HepG2 (cell line): Measurements from ENCODE around the gene FLYWCH1. TPM values are rescaled to one million over a fixed set of nuclear protein-coding genes. Genes with fewer than 3 reads are reported as not detected.
A peak's percentile ranks its signal among the peaks of the same experiment; 100 is the strongest.

Experiments
- ARNTL ChIP-seq: sonication (generic); formaldehyde crosslinking; IDR thresholded peaks from 2 replicates; pipeline ENCODE4 v1.4.0; 2020; ENCODE audit warnings: mild to moderate bottlenecking, missing genetic modification reagents
- CC2D1A ChIP-seq: sonication (generic); formaldehyde crosslinking; IDR thresholded peaks from 2 replicates; pipeline ENCODE4 v1.8.1; 2023; ENCODE audit warnings: mild to moderate bottlenecking, missing genetic modification reagents
- FOXM1 ChIP-seq: sonication (generic); formaldehyde crosslinking; IDR thresholded peaks from 2 replicates; pipeline ENCODE4 v1.5.0; 2020; ENCODE audit warnings: missing genetic modification reagents
- HMG20A ChIP-seq: IDR thresholded peaks from 2 replicates; pipeline ENCODE4 v1.6.1; 2016; ENCODE audit warnings: borderline replicate concordance
- IKZF4 ChIP-seq: sonication (generic); formaldehyde crosslinking; IDR thresholded peaks from 2 replicates; pipeline ENCODE4 v1.5.1; 2020; ENCODE audit warnings: borderline replicate concordance, mild to moderate bottlenecking, low read depth, missing genetic modification reagents; ENCODE audit errors: not compliant biosample characterization
- IRX3 ChIP-seq: sonication (generic); formaldehyde crosslinking; IDR thresholded peaks from 2 replicates; pipeline ENCODE4 v1.8.1; 2023; ENCODE audit warnings: mild to moderate bottlenecking, low read depth, missing genetic modification reagents, borderline replicate concordance
- ISL2 ChIP-seq: sonication (generic); formaldehyde crosslinking; IDR thresholded peaks from 2 replicates; pipeline ENCODE4 v1.5.0; 2020; ENCODE audit warnings: missing genetic modification reagents
- JUND ChIP-seq: sonication (generic); formaldehyde crosslinking; IDR thresholded peaks from 2 replicates; pipeline ENCODE4 v1.8.0; 2022; ENCODE audit warnings: mild to moderate bottlenecking, missing genetic modification reagents
- NR2C2 ChIP-seq: sonication (generic); formaldehyde crosslinking; IDR thresholded peaks from 2 replicates; pipeline ENCODE4 v1.4.0; 2020; ENCODE audit warnings: missing genetic modification reagents, mild to moderate bottlenecking, moderate library complexity, borderline replicate concordance
- PRMT3 ChIP-seq: sonication (generic); formaldehyde crosslinking; IDR thresholded peaks from 2 replicates; pipeline ENCODE4 v1.8.1; 2022; ENCODE audit warnings: low read depth, mild to moderate bottlenecking, moderate library complexity, missing genetic modification reagents, borderline replicate concordance
- RARG ChIP-seq: sonication (generic); formaldehyde crosslinking; IDR thresholded peaks from 2 replicates; pipeline ENCODE4 v1.4.0; 2020; ENCODE audit warnings: low read depth, mild to moderate bottlenecking, missing genetic modification reagents
- SALL1 ChIP-seq: sonication (generic); formaldehyde crosslinking; IDR thresholded peaks from 2 replicates; pipeline ENCODE4 v1.8.0; 2022; ENCODE audit warnings: mild to moderate bottlenecking, missing genetic modification reagents
- TEAD3 ChIP-seq: optimal IDR thresholded peaks from 2 replicates; pipeline ENCODE3; 2016; ENCODE audit warnings: borderline replicate concordance
- TGIF2 ChIP-seq: IDR thresholded peaks from 2 replicates; pipeline ENCODE4 v1.6.1; 2016; ENCODE audit warnings: control low read depth, missing compliant biosample characterization
- TMF1 ChIP-seq: sonication (generic); formaldehyde crosslinking; IDR thresholded peaks from 2 replicates; pipeline ENCODE4 v1.8.1; 2022; ENCODE audit warnings: low read depth, missing genetic modification reagents
- ZBTB1 ChIP-seq: sonication (generic); formaldehyde crosslinking; IDR thresholded peaks from 2 replicates; pipeline ENCODE4 v1.4.0; 2020; ENCODE audit warnings: missing genetic modification reagents, borderline replicate concordance
- ZMYM4 ChIP-seq: sonication (generic); formaldehyde crosslinking; IDR thresholded peaks from 2 replicates; pipeline ENCODE4 v1.8.1; 2023; ENCODE audit warnings: mild to moderate bottlenecking, missing genetic modification reagents
- ZNF33A ChIP-seq: sonication (generic); formaldehyde crosslinking; IDR thresholded peaks from 2 replicates; pipeline ENCODE4 v1.5.1; 2020; ENCODE audit warnings: missing genetic modification reagents, mild to moderate bottlenecking, moderate library complexity, borderline replicate concordance
- ZNF44 ChIP-seq: sonication (generic); formaldehyde crosslinking; IDR thresholded peaks from 2 replicates; pipeline ENCODE4 v1.5.1; 2020; ENCODE audit warnings: mild to moderate bottlenecking, missing genetic modification reagents
- ZNF460 ChIP-seq: sonication (generic); formaldehyde crosslinking; IDR thresholded peaks from 2 replicates; pipeline ENCODE4 v1.5.1; 2020; ENCODE audit warnings: missing genetic modification reagents, mild to moderate bottlenecking, borderline replicate concordance
- ZNF564 ChIP-seq: sonication (generic); formaldehyde crosslinking; IDR thresholded peaks from 2 replicates; pipeline ENCODE4 v1.8.1; 2023; ENCODE audit warnings: mild to moderate bottlenecking, missing genetic modification reagents
- ZNF615 ChIP-seq: sonication (generic); formaldehyde crosslinking; IDR thresholded peaks from 2 replicates; pipeline ENCODE4 v1.5.0; 2020; ENCODE audit warnings: mild to moderate bottlenecking, missing genetic modification reagents, borderline replicate concordance
- polyA plus RNA-seq, 8 experiments: library from polyadenylated mRNA; depleted of rRNA in 3 of 8; stranded (reverse) in 7 of 8; unstranded in 1 of 8; fragments of >200 nt; fragmentation: Illumina TruSeq in 4 of 8; extraction: Trizol in 4 of 8; gene quantifications; 2 replicates each; pipeline versions ENCODE4 v1.2.1 to v1.2.3, GENCODE V29; 2011 to 2016; ENCODE audit warnings: low read depth in 4 of 8, missing spikeins in 1 of 8, mixed read lengths in 1 of 8; ENCODE audit not compliant: insufficient read depth in 1 of 8
- total RNA-seq, 5 experiments: library from RNA; depleted of rRNA; stranded (reverse); fragments of >200 nt; fragmentation: Illumina TruSeq; extraction: Trizol; gene quantifications; 2 replicates each; pipeline ENCODE4 v1.2.3, GENCODE V29; 2016; ENCODE audit warnings: low read depth in 1 of 5
- TF ChIP-seq, protein P1 (sequence below): sonication (generic); formaldehyde crosslinking; IDR thresholded peaks from 2 replicates; pipeline ENCODE4 v1.4.0; 2020; ENCODE audit warnings: mild to moderate bottlenecking, missing genetic modification reagents
- TF ChIP-seq, protein P2 (sequence below): sonication (generic); formaldehyde crosslinking; IDR thresholded peaks from 2 replicates; pipeline ENCODE4 v1.4.0; 2020; ENCODE audit warnings: missing genetic modification reagents
- TF ChIP-seq, protein P3 (sequence below): sonication (generic); formaldehyde crosslinking; IDR thresholded peaks from 2 replicates; pipeline ENCODE4 v1.4.0; 2020; ENCODE audit warnings: missing genetic modification reagents

FLYWCH1 gene
- total and polyA plus RNA-seq, 2 of the 13 experiments (the other 11 are each of a cell fraction or from before 2014, with no cell fraction given), result 7.3 to 12.4 TPM

DNA sequence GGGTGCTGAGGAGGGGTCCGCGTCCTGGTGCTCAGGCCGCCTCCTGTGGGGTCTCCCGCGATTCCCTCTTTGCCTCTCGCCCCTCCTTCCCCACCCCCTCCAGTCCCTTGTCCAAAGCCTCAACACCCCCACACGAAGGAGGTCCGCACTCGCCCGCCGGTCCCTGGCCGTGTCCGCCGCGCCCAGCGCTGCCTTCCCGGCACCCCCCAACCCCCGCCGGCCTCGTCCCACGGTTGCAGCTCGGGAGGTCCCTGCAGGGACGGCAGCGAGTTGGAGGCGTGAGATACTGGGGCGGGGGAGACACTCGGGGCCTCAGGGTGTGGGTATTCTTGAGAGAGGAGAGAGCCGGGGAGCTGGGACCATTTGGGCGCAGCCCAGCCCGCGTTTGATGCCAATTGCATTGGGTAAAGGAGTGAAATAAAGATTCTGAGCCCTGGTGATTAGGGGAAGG is 28.2 kb upstream of the FLYWCH1 start (continued):
- TF ChIP-seq ISL2, result no peak
- no peak for TF ChIP-seq ARNTL
- TF ChIP-seq ZNF615 (CRISPR knock-in tag), result no peak
- no peak for TF ChIP-seq ZNF460 (CRISPR knock-in tag)
- TF ChIP-seq TMF1 (CRISPR knock-in tag), result no peak
- no peak for TF ChIP-seq CC2D1A (CRISPR knock-in tag)
- no peak for TF ChIP-seq FOXM1 (CRISPR knock-in tag)
- TF ChIP-seq ZNF44 (CRISPR knock-in tag), result no peak
- no peak for TF ChIP-seq JUND (CRISPR knock-in tag)
- peak; percentile 8; the same call in 1 of the 2 replicates for TF ChIP-seq NR2C2
- no peak for TF ChIP-seq IKZF4 (CRISPR knock-in tag)
- 0 out of 2 replicates have a peak, but pooled peaks have one; percentile 41 for TF ChIP-seq ZNF33A
- no peak for TF ChIP-seq ZBTB1 (CRISPR knock-in tag)
- no peak for TF ChIP-seq IRX3 (CRISPR knock-in tag)
- no peak for TF ChIP-seq TGIF2 (CRISPR knock-in tag)
- TF ChIP-seq, protein P1, sequence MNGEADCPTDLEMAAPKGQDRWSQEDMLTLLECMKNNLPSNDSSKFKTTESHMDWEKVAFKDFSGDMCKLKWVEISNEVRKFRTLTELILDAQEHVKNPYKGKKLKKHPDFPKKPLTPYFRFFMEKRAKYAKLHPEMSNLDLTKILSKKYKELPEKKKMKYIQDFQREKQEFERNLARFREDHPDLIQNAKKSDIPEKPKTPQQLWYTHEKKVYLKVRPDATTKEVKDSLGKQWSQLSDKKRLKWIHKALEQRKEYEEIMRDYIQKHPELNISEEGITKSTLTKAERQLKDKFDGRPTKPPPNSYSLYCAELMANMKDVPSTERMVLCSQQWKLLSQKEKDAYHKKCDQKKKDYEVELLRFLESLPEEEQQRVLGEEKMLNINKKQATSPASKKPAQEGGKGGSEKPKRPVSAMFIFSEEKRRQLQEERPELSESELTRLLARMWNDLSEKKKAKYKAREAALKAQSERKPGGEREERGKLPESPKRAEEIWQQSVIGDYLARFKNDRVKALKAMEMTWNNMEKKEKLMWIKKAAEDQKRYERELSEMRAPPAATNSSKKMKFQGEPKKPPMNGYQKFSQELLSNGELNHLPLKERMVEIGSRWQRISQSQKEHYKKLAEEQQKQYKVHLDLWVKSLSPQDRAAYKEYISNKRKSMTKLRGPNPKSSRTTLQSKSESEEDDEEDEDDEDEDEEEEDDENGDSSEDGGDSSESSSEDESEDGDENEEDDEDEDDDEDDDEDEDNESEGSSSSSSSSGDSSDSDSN (CRISPR knock-in tag), result peak; percentile 60; the same call in 1 of the 2 replicates
- no peak for TF ChIP-seq PRMT3 (CRISPR knock-in tag)
- TF ChIP-seq, protein P2, sequence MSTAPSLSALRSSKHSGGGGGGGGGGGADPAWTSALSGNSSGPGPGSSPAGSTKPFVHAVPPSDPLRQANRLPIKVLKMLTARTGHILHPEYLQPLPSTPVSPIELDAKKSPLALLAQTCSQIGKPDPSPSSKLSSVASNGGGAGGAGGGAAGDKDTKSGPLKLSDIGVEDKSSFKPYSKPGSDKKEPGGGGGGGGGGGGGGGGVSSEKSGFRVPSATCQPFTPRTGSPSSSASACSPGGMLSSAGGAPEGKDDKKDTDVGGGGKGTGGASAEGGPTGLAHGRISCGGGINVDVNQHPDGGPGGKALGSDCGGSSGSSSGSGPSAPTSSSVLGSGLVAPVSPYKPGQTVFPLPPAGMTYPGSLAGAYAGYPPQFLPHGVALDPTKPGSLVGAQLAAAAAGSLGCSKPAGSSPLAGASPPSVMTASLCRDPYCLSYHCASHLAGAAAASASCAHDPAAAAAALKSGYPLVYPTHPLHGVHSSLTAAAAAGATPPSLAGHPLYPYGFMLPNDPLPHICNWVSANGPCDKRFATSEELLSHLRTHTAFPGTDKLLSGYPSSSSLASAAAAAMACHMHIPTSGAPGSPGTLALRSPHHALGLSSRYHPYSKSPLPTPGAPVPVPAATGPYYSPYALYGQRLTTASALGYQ (CRISPR knock-in tag), result no peak
- TF ChIP-seq HMG20A (CRISPR knock-in tag), result no peak
- TF ChIP-seq SALL1 (CRISPR knock-in tag), result no peak
- no peak for TF ChIP-seq RARG (CRISPR knock-in tag)
- TF ChIP-seq ZNF564, result 0 out of 2 replicates have a peak, but pooled peaks have one; percentile 29
- TF ChIP-seq, protein P3, sequence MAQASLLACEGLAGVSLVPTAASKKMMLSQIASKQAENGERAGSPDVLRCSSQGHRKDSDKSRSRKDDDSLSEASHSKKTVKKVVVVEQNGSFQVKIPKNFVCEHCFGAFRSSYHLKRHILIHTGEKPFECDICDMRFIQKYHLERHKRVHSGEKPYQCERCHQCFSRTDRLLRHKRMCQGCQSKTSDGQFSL (CRISPR knock-in tag), result peak; percentile 77
- TF ChIP-seq TEAD3 (CRISPR knock-in tag), result peak; percentile 0
- TF ChIP-seq ZMYM4, result no peak
